PFSK-1 (cell line): Measurements from ENCODE around the gene CHRND.

Experiments
- FOXP2 ChIP-seq: optimal IDR thresholded peaks from 2 replicates; pipeline ENCODE3; 2011; ENCODE audit warnings: borderline replicate concordance, control low read depth, inconsistent platforms; ENCODE audit not compliant: insufficient read depth; ENCODE audit errors: extremely low read length, extremely low read depth
- POLR2AphosphoS5 ChIP-seq: IDR thresholded peaks from 2 replicates; pipeline ENCODE4 v1.6.1; 2012; ENCODE audit warnings: low read depth, mild to moderate bottlenecking, control low read depth, low read length, moderate library complexity
- REST ChIP-seq, 2 experiments: IDR thresholded peaks; 2 replicates each; pipeline versions ENCODE4 v1.6.1 to v1.8.0; 2011 to 2012; ENCODE audit warnings: low read depth in 2 of 2, low read length in 2 of 2, control low read depth in 1 of 2, inconsistent platforms in 1 of 2, mild to moderate bottlenecking in 1 of 2, moderate library complexity in 1 of 2; ENCODE audit not compliant: insufficient read depth in 1 of 2
- SIN3A ChIP-seq: IDR thresholded peaks from 2 replicates; pipeline ENCODE4 v1.6.1; 2012; ENCODE audit warnings: mild to moderate bottlenecking, low read length, moderate library complexity, borderline replicate concordance; ENCODE audit not compliant: insufficient read depth
- TAF1 ChIP-seq: IDR thresholded peaks from 2 replicates; pipeline ENCODE4 v1.6.1; 2012; ENCODE audit warnings: low read length, control low read depth, borderline replicate concordance; ENCODE audit not compliant: insufficient read depth

Gene CHRND

GRCh38 chr2:232568161-232568560 lies 42.2 kb downstream of the CHRND start:
- TF ChIP-seq POLR2AphosphoS5 (no peak), FOXP2 (no peak), SIN3A (no peak), TAF1 (no peak), REST (IDR thresholded peaks at IDR 0.05; ENCODE audit: insufficient read depth in 1 of 2, low read depth in 2 of 2, low read length in 2 of 2) (no peak)

GRCh38 chr2:232569541-232569940 lies 43.6 kb downstream of the CHRND start:
- TF ChIP-seq FOXP2 (no peak), SIN3A (no peak), POLR2AphosphoS5 (no peak), TAF1 (no peak), REST (IDR thresholded peaks at IDR 0.05; ENCODE audit: insufficient read depth in 1 of 2, low read depth in 2 of 2, low read length in 2 of 2) (no peak)

GRCh38 chr2:232571026-232571474 lies 45.1 kb downstream of the CHRND start:
- TF ChIP-seq SIN3A (no peak), REST (IDR thresholded peaks at IDR 0.05; ENCODE audit: insufficient read depth in 1 of 2, low read depth in 2 of 2, low read length in 2 of 2) (no peak)

GRCh38 chr2:232573042-232573441 lies 47.1 kb downstream of the CHRND start:
- no peak for TF ChIP-seq TAF1

- TF ChIP-seq FOXP2 (no peak), REST (IDR thresholded peaks at IDR 0.05; ENCODE audit: insufficient read depth in 1 of 2, low read depth in 2 of 2, low read length in 2 of 2) (no peak), POLR2AphosphoS5 (no peak), SIN3A (no peak), TAF1 (no peak)
Measured at GRCh38 chr2:232573771-232574435, 47.9 kb downstream of the CHRND start.
